ENCODE data around the gene OR9G4. TPM values are rescaled to one million over a fixed set of nuclear protein-coding genes. Genes with fewer than 3 reads are reported as not detected.

Gene OR9G4
- polyA plus RNA-seq (ENCODE audit: insufficient read length): not detected
- long read RNA-seq, donor 1: 0 reads
- long read RNA-seq, donor 2: 0 reads
- long read RNA-seq, donor 3: 0 reads
- long read RNA-seq, donor 4: 0 reads
- long read RNA-seq, donor 5: 0 reads
- long read RNA-seq, donor 6: 0 reads
- long read RNA-seq, donor 7: 0 reads
- long read RNA-seq, donor 8: 0 reads

DNA sequence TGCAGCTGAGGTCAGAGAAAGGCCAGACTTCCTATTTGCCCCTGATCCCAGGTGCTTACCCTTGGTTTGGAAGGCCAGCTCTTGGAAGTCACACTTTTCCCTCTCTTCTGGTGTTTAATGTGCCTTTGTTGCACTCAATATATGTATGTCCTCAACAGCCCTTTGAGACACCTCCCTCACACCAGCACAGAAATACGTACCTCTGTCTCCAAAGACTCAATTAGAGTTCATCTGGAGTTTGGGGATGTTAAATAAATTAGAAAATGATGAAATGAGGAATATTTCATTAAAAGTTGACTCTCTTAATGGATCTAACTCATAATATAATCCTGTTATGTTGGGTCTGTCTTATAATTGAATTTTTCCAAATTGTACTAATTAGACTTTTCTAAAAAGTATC lies at the start of gene OR9G4:
Gene OR9G4 (minus strand): TSS at position 101 of the 400 bp plus-strand sequence. CDS start 4,931 bp downstream, outside the sequence.
- DNase-seq: no peak

DNA sequence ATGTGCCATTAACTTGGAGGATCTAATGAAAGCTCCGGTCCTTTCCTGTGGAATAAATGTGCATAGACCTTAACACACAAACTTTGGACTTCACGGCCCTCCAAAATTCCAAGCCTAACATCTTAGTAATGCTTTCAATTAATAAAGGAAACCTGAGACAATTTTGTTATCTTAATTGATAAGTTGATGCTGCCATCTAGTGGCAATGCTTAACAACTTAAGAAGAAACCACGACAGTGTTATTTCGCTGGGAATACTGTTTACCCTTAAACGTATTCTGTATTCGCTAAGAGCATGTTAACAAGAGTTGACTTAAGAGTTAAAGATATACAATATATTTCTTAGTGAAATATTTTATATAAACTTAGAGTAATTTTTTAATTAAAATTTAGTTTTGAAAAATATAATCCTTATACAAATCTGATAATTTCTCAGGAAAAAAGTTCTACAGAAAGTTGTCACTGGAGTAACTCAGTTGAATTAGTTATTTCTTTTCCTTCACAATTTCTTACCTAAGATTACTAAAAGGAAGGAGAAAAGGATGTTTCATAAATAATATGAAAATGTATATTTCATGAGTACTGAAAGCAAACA lies 35.0 kb upstream of the OR9G4 start:
- peak; percentile 50 for DNase-seq

- no peak for DNase-seq
These were observed 33.8 kb upstream of the OR9G4 start for GRCh38 chr11:56782167-56782847.

DNA sequence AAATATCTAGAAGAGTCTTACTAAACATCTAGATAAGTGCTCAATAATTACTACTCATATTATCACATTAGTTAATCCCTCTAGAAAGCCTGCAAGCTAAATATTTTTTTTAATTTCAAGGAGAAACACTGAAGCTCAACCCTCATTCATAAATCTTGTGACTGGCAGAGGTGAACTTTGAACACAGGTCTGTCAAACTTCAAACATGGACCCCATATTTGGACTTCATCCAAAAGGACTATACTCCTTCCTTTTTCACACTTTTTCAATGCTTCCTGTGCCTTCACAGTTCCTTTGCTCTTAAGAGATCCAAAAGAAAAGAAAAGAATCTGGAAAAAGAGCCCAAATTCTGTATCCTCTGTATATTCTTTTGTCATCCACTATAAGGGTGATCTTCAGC lies 28.3 kb upstream of the OR9G4 start:
- no peak for DNase-seq

- DNase-seq: no peak
These were observed 16.5 kb upstream of the OR9G4 start for GRCh38 chr11:56764976-56765375.

- no peak for DNase-seq
These were observed 3.0 kb upstream of the OR9G4 start for GRCh38 chr11:56751480-56751879.

DNA sequence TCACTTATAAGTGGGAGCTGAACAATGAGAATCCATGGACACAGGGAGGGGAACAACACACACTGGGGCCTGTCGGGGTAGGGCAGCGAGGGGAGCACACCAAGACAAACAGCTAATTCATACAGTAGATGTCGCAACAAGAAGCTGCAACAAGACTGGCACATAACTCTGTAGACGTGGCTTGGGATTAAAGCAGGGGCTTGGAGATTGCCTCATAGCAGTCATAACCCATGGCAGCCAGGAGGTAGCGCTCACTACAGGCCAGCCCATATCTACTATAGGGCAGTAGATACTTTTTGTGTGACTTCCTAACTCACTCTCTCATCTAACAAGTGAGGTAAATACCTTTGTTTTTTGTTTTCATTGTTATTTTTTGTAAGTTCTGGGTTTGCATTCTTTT lies 1.7 kb upstream of the OR9G4 start:
- DNase-seq: no peak

- DNase-seq: no peak
These were observed 7.6 kb downstream of the OR9G4 start for GRCh38 chr11:56740886-56741285.

DNA sequence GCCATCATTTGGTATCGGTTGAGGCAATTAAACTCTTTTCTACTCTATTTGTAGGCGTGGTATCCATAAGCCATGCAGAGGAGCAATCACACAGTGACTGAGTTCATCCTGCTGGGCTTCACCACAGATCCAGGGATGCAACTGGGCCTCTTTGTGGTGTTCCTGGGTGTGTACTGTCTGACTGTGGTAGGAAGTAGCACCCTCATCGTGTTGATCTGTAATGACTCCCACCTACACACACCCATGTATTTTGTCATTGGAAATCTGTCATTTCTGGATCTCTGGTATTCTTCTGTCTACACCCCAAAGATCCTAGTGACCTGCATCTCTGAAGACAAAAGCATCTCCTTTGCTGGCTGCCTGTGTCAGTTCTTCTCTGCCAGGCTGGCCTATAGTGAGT lies 8.4 kb downstream of the OR9G4 start:
- no peak for DNase-seq

- DNase-seq: no peak
These were observed 28.0 kb downstream of the OR9G4 start for GRCh38 chr11:56720513-56720912.

GRCh38 chr11:56716379-56716854 lies 32.1 kb downstream of the OR9G4 start:
- DNase-seq: no peak

DNA sequence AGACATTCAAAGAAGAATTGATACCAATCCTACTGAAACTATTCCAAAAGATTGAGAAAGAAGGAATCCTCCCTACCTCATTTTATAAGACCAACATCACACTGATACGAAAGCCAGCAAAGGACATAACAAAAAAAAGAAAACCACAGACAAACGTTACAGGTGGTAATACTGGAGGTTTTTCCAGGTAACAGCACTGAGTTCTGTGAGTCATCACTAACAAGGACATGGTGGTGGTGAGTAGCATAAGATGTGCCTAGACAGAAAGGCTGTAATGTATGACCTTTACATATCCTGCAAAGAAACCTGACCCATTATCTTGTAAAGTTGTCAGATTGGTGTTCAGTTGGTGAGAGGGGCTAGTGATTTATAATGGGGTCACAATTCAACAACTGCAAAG lies 34.3 kb downstream of the OR9G4 start:
- DNase-seq: no peak

- DNase-seq: no peak
These were observed 42.0 kb downstream of the OR9G4 start for GRCh38 chr11:56706486-56706885.

DNA sequence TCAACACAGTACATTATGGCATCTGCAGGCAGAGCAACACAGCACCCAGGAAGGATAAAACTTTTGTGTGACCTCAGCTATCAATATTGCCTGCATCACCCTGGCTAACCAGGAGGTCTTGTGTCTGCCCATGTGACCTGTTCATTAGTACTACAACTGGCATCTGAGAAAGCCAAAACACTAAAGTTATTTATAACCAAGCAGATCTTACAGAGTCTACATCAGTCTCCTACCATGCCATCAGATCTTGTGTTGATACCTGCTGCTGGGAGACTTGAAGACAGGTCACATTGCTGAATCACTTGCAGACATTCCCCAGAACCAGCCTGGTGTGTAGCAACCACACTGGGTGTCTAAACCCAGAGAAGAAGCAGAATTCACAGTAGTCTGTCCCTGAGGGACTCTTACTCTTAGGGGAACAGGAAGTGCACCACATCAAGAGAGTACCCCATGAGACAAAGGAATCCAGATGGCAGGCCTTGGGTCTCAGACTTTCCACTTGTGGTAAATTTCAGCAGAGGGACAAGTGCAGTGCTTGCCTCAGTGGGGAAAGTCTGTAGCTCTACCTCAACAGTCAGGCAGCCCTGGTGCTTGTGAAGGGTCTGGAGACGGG lies 42.6 kb downstream of the OR9G4 start:
- DNase-seq: no peak

DNA sequence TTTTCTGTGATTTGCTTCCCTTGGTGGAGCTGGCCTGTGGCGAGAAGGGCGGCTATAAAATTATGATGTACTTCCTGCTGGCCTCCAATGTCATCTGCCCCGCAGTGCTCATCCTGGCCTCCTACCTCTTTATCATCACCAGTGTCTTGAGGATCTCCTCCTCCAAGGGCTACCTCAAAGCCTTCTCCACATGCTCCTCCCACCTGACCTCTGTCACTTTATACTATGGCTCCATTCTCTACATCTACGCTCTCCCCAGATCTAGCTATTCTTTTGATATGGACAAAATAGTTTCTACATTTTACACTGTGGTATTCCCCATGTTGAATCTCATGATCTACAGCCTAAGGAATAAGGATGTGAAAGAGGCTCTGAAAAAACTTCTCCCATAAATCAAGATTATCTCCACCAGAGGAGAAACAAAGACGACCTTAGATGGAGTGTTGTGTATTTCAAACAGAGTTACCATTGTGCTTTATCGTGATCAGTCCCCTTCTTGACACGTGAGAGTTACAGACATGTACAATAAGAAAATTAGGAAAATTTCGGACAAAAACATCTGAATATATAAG lies 47.5 kb downstream of the OR9G4 start:
- DNase-seq: no peak

- DNase-seq: no peak
These were observed 48.1 kb downstream of the OR9G4 start for GRCh38 chr11:56700242-56700913.

DNA sequence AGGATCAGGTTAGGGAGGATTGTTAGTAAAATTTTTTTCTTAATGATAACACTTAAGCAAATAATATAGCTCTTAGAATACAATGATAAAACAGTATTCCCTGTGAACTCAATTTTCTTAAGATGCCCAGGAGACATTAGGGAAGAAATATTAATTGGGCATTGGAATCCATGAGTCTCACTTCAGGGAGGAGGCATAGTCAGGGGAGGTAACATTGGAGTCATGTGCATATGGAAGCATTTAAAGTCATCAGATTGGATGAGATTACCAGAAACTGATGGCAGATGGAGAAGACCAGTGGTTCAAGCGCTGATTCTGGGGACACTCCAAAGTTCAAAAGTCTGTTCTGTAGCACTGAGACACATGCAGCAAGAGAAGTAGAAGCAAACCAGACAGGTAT lies 49.7 kb downstream of the OR9G4 start, which contains the start of gene OR9G1:
Gene OR9G1 (plus strand): TSS at position 301 of the 400 bp plus-strand sequence. CDS start 1,293 bp downstream, outside the sequence.
- DNase-seq: no peak

DNA sequence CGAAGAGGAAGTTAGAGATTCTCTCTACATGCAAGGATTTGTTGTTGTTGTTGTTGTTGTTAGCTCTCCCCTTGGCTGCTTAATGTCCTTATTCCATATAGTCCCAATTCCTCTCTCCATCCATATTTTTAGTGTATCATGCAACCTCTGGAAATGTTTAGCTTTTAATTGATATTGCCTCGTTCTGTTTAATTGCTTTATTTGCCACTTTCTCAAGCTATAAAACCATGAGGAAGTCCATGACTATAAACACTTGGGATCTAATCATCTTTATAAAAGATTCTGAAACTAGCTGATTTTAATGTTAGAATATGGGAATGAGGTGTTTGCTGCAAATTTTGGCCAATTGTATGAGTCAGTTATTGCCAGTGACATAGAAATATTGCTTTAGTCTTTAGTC lies 55.1 kb downstream of the OR9G4 start:
- DNase-seq: no peak

Measured in left kidney (tissue), 8 donors.